HL-60/S4 (cell line): ENCODE data around the gene CFAP61.

ENCODE experiments used
- in situ Hi-C: fragments of 300-500 bp; cut with MboI; formaldehyde crosslinking; loops from 2 replicates; pipeline ENCODE4 v1.14.3; 2022; ENCODE audit warnings: low sequenced_read_pairs

Gene CFAP61

DNA sequence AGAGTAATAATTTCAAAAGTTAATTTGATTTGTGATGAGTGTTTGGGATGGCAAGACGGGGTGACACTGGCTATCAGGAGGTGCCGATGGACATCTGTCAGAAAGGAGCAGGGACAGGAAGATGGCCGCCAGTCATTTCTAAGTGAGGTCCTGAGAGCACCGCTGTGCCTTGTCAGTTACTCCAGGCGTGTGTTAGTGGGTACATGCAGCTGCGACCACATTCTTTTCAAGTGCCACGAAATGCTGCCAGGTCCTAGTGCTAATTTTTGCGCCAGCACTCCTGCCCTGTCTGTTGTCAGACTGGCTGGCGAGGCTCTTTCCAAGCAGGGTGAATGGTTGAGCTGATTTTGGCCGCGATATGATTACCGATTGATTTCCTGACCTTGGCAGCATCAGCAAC is 251.0 kb downstream of the CFAP61 start:
- in situ Hi-C loops, result no loop called here

DNA sequence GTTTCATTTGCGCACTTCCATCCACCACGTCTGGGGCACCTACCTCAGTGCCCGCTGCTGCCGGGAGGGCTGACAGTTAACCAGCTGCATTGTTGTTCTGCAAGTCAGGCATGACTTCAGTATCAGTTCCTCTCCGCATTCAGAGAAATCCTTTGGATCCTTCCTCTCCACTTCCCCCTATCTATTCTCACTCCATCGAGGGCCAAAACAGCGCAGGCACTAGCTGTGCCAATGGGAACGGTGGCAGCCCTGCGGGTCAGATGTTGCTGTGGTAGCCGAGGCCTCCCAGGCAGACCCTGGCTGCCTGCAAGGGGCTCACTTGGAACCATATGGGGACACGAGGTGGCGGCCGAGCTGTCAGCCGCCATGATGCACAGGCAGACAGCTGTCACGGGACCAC is 251.4 kb downstream of the CFAP61 start:
- in situ Hi-C loops, result no loop called here

DNA sequence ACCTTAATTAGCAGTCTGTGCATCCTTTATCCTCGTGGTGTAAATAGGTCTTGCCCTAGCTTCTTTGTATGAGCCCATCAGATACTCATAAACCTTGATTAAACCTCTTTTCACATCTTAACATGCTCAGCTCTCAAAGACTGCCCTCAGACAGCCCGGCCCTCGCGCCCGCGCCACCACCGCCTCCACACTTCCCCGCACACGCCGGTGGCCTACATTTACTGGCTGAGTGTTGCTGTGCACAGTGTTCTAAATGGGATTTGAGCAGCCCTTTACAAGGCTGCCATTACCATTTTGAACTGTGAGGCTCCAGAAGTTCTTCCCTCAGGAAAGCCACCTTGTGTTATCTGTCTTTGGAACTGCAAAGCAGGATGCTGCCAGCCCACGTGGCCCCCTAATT is 252.6 kb downstream of the CFAP61 start:
- in situ Hi-C loops, result no loop called here

DNA sequence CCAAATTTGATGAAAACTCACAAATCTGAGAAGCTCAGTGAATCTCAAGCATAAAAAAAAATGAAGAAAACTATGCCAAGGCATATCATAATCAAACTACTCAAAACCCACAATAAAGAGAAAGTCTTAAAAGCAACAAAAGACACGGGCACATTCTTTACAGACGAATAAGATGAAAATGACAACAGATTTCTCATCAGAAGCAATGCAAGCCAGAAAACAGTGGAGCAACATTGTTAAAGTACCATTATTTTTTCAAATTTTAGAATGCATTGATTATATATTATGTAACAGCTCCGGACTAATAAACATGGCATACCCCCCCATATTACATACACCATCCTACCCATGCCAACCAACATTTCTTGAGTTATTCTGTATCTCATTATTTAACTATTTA is 260.2 kb downstream of the CFAP61 start:
- in situ Hi-C loops, result no loop called here

DNA sequence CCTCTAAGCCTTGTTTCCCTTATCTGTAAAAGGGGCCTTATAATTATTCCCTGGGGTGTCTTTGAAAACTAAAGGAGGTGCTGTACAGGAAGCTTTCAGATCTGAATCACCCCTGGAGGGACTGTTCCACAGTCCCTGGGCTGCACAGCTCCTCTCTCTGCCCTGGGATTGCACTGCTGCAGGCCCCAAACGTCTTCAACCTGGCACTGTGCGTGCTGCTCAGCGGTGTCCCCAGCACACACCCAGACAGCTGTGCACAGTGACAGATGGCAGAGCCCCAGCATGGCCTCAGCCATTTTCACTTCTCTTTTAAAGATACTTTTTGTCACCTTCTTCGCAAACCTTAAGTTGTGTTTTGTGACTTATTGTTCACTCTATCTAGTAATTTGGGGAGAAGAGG is 264.9 kb downstream of the CFAP61 start:
- in situ Hi-C loops, result no loop called here

DNA sequence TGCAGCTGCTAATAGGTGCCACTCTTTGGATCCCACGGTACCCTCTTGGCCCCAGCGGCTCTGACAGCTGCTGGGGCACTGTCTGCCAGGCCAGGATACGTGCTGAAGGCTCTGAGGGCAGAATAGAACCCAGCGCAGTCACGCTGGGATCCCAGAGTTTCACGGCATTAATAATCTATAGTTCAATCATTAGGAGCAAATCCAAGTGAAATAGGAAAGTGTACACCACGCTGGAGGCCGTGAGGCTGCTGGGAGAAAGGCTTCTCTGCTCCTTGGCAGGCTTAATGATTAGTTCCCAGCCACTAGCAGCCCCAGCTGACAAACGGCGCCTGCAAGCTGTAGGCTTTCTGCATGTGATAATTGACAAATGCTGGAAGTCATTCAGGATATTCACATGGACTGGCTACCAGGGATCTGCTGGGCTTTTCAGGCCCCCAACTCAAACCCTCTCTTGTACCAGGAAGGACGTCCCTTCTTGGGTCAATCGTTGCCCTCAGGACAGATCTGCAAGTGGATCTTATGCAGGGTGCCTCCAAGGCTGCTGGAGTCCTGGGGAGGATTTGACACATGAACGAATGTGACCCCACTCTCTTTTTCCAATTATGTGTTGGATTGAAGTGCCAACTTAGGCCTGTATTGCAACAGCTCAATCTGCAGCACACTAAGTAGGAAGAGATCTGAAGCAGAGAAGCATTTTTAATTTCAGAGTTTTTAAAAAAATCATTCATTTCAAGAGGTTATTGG is 265.5 kb downstream of the CFAP61 start:
- in situ Hi-C loops, result no loop called here

DNA sequence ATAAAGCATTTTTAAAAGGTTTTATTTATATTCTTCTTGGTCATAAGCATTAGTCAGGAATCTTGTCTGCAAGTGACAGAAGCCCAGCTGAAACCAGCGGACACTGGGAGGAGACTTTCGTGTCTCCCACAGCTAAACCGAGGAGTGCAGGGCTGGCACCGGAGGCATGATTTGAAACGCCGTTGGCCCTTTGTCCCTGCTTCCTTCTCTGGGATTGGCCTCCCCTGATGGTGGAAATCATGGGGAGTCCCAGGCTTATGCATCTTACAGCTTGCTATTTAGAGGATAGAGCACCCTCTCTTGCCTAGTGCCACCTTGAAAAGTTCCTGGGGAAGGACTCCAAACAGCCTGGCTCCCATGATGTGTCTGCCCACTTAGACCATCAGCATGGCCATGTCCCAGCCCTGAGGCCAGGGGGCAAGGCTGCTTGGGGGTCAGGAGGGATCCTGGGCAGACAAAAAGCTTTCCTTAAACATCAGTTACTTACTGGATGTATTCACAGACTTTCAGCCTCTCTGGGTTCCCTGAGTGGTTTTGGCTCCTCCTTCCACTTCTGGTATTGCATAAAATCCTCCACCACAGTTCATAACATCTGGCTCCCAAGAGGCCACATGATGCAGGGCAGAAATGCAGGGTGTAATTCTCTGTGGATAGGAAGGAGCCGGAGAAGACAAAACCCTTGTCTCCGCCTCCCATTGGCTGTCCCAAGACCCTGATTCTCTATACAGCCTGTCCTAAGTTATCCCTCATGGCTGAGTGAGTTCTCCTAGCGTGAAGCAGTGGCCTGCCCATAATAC is 266.2 kb downstream of the CFAP61 start:
- in situ Hi-C loops, result no loop called here

DNA sequence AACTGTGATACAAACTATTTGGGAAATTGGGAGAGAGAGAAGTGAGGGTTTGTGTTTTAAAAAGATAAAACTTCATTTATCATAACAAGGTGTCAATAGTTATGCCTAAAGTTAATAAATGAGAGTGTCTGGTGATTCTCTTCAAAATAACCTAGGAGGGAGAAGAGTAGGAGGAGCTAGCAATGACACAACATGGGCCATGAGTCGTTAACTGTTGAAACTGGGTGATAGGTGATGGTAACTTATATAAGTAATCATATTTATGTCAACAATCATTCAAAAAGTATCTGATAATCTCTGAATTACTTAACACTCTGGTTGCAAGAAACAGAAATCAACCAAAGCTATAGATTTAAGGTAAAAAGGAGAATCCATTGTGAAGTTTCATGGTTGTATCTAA is 268.8 kb downstream of the CFAP61 start:
- in situ Hi-C loops, result no loop called here

DNA sequence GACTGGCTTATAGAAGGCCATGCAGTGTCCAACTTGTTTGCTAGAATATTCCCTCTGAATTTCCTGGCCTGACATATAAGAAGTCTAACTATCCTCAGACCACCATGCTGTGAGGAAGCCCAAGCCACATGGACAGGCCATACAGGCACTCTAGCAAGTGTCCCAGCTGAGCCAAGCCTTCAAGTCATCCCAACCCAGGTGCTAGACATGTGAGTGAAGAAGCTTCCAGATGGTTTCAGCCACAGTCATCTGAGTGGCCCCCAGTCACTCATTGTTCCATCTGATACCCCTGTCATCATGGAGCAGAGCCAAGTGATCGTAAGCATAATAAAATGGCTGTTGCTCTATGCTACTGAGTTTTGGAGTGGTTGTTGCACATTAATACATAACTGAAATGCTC is 269.6 kb downstream of the CFAP61 start:
- in situ Hi-C loops, result no loop called here

DNA sequence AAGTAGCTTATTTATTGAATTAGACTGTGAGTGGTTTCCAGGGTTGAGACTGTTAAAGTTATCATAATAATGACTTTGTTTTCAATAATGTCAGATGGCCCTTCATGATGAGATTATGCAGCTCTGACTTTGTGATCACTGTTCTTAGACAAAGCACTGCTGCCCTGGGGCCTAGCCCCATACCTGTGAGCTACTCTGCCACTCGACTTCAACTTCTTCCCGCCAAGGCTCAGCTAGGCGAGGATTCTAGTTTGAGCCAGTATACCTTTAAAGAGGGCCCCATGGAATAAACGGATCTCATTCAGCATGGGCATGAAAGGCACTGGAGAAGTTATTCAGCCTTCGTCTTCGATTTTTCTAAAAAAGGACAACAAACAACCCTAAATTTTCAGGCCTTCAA is 270.6 kb downstream of the CFAP61 start:
- in situ Hi-C loops, result no loop called here

DNA sequence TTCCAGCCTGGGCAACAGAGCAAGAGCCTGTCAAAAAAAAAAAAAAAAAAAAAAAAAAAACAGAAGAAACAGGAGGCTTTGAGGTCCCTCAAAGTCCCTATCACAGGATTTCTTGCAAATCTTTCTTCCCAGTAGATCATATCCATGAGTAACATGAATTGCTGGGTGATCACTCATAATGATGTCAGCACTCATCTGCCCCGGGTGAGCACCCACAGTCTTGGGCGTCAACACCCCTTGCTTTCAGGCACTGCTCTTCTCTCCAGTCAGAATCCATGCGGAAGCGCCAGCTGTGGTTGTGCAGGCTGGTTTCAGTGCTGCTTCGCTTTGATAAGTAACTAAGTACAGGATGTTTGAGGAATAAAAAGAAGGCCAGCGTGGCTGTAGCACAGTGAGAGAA is 275.4 kb downstream of the CFAP61 start:
- in situ Hi-C loops, result no loop called here

DNA sequence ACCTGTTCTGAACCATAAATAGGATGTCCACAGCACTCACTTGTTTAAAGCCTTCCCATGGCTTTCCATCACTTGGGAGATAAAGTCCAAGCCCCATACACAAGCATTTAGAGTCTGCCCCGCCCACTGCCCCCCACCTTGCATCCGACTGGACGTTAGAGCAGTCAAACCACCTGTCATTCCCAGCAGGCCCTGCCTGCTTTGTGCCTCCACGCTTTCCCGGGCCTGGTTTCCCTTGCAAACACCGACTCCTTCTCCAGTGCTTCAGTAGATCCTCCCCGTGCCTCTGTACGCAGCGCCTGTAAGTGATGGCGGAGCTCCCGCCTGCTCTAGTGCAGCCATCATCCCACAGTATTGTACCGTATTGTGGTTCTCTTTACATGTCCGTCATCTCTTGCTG is 277.2 kb downstream of the CFAP61 start:
- in situ Hi-C loops, result no loop called here

DNA sequence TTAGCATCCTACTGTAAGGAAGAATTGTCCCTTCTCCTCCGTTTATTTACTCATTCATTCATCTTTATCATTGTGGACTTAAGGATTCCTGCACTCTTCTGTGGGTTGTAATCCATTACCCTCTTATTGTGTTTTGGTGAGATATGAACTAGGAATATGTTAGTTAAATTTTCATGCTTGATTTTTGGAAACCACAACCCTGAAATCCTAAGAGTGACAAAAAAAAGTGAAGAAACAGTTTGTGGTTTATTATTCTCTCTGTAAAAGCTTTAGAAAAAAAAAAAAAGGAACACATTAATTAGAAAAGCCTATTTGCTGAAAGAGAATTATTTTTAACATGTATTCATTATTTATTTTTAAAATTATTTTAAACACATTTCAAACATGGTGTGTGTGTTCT is 278.8 kb downstream of the CFAP61 start:
- in situ Hi-C loops, result no loop called here

DNA sequence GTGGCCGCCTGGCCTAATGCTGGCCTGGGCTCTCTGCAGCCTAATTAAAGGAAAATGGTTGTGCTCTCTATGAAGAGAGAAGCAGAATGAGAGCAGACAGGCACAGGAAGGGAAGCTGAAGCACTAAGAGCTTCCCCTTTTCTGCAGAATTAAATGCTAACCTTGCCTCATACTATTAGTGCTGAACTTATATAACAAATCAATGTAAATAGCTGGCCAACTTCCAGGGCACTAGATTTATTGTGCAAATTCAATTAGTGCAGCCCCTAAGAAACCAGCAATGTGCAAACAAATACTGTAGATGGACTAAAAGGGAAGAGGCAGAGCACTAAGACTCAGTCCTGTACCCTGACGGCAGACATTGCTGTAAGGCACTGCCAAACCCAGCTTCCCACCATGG is 279.5 kb downstream of the CFAP61 start:
- in situ Hi-C loops, result no loop called here

DNA sequence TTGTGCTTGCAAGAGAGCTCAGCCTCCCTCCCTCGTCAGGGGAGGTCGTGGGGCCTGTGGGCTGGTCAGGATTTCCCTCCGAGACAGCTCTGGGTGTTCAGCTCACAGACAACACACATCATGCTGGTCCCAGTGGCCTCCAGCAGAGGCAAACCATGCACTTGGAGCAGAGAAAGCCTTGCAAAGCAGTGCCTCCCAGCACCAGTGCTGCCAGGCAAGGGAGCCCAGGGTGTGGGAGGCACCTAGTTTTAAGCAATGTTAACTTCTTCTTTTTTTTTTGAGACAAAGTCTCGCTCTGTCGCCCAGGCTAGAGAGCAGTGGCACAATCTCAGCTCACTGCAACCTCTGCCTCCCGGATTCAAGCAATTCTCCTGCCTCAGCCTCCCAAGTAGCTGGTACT is 281.5 kb downstream of the CFAP61 start:
- in situ Hi-C loops, result no loop called here

DNA sequence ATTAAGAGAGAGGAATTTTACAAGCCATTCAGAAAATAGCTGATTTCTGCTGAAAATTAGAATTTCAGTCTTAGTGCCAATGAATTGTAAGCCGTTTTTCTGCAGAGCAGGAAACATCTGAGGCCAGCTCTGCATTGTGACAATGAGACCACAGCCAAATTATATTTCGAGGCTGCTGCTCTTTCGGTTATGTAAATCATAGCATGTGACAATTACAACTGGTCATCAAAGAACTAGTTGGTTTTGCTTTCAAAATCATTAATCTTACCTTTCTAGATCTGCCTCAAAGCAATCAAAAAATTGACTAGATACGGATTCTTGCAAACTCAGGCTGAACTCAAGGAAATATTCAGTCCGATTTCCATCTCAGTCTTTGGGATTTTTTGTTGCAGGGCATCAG is 282.2 kb downstream of the CFAP61 start:
- in situ Hi-C loops, result no loop called here

DNA sequence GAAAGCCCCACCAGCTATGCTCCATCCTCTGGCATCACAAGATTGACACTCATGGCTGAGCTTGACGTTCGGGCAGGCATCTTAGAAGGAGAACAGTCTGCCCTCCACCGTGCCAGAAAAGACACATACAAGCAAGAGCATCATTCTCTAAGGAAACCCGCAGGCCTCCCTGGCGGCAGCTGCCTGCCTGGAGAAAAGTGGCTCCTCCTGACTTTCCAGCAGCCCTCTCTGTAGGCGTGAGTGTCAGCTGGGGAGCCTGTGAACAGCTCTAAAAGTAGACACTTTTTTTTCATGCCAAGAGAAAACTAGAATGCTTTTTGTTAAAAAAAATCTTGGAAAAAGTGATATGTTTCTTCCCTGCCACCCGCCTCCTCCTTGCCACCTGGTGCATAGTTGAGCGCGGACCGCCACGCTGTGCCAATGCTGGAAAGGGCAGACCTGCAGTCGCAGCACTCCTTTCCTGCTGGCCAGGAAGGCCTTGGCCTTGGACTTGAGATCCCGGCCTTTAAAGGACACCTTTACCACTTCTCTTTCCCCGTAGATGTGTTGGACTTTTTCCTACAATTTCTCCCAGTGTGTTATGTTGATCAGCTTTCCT is 285.9 kb downstream of the CFAP61 start:
- in situ Hi-C loops, result no loop called here

DNA sequence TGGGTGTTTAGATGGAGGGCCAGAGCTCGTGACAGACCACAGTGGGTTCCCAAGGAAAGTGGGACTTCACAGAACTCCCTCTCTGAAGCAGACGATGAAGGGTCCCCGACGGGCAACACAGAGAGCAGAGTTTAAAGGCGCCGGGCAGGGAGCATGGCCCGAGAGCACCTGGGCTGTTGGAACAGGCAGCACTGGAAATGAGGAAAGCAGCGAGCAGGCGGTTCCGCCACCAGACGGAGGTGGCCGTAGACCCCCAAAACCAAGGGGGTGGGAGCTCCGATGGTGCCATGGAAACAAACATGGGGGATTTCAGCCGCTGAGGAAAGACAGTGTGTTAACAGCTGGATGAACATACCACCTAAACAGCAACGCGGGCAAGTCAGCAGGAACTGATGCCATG is 288.1 kb downstream of the CFAP61 start:
- in situ Hi-C loops, result no loop called here

DNA sequence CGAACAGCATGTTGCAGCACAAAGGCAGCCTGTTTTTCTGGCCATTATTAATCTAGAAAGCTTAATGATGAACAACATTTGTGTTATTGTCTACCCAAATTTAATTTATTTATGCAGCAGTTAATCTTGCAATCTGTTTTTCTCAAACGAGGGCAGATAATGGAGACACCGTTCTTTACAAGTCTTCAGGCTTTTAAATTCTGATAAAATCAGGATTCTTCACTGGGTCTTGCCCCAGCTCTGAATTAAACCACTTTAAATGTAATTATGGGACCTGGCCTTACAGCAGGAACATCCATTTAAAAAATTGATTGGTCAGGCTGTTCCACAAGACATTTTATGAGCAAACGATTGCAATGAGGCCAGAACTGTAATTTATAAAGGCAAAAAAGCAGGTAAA is 289.0 kb downstream of the CFAP61 start:
- in situ Hi-C loops, result no loop called here

DNA sequence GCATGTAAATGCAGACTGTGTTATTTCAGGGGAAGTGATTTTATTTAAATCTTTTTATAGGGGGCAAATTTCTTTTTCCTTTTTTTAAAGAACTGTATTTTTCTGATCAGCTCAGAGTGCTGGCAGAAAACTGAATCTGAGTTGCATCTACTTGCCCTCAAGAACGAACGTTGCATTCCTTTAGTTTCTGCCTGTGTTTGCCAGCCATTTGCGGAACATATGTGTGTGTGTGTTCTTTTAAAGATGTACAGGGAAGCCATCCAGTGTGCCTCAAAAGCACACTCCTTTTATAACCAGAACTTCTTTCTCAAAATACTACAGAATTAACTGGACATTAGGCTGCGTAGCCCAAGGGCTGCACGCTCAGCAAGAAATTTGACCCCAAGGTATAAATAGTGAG is 289.7 kb downstream of the CFAP61 start:
- in situ Hi-C loops, result no loop called here

DNA sequence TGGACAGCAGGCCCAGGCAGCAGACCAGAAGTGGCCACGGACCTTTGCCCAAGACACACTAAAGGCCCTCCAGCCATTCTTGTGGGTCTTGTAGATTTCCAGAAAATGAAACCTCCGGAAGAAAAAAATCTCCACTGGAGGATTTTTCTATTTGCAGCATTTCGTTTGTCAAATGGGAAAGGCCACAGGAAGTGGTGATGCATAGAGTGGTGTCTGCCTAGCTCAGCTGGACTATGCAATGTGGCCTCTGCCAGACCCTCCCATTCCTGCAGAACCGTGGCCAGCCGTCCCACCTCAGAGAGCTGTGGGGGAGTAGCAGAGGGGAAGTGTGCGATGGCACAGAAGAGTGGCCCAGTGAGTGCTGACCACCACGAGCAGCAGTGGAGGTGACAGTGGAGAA is 291.6 kb downstream of the CFAP61 start:
- in situ Hi-C loops, result no loop called here

DNA sequence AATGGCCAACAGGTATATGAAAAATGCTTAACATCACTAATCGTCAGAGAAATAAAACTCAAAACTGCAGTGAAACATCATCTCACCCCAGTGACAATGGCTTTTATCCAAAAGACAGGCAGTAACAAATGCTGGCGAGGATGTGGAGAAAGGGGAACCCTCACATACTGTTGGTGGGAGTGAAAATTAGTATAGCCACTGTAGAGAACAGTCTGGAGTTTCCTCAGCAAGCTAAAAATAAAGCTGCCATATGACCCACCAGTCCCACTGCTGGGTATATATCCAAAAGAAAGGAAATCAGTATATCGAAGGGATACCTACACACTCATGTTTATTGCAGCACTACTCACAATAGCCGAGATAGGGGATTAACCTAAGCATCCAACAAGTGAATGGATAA is 292.1 kb downstream of the CFAP61 start:
- in situ Hi-C loops, result no loop called here
